Right lobe of liver (tissue), 4 donors: ENCODE results near the gene IRX2.

Source experiments
- CTCF ChIP-seq, 4 donors: fragments of 200-600 bp in 3 of 4; fragments of 450-650 bp in 1 of 4; IDR thresholded peaks; one replicate each; pipeline versions ENCODE4 v1.5.1 to v1.8.0; 2016 to 2022; ENCODE audit warnings: antibody characterized with exemption in 4 of 4, mild to moderate bottlenecking in 2 of 4
- POLR2A ChIP-seq: fragments of 450-650 bp; IDR thresholded peaks from one replicate; pipeline ENCODE4 v1.6.1; 2017; ENCODE audit warnings: antibody characterized with exemption, mild to moderate bottlenecking
- donor health status: DM: no; HTN: no; CAD: no.
- donor health status: DM: no; HTN: no; CAD: no.
- donor health status: DM: no; HTN: yes; CAD: no.

GRCh38 chr5:2779459-2779858 is 28.0 kb upstream of the IRX2 start:
- no peak for TF ChIP-seq POLR2A
- no peak for TF ChIP-seq CTCF (IDR thresholded peaks at IDR 0.05)
